Measurements from ENCODE around the gene ARAP3. TPM values are rescaled to one million over a fixed set of nuclear protein-coding genes. Genes with fewer than 3 reads are reported as not detected.

The ARAP3 gene
- total RNA-seq, 1 donor from 2014 or later, result 239 TPM

- DNase-seq (ENCODE audit: low spot score), result peak; percentile 99
- H3K27me3 Mint-ChIP-seq (ENCODE audit: unreplicated experiment), result peaks cover 1% of the 10 kb centered on the region
These were observed 63.1 kb downstream of the ARAP3 start, which contains the start of gene DIAPH1 for GRCh38 chr5:141618804-141619554. TSS of gene DIAPH1 (minus strand) at chr5:141619000. CDS start at chr5:141618914, 86 bp downstream.

GRCh38 chr5:141618030-141618803, 63.8 kb downstream of the ARAP3 start:
- peak; percentile 27 for DNase-seq (ENCODE audit: low spot score)
- TF ChIP-seq CTCF (IDR thresholded peaks at IDR 0.05; ENCODE audit: unreplicated experiment), result no peak
- Mint-ChIP-seq H3K9me3 (ENCODE audit: unreplicated experiment) (no peaks in the 10 kb centered on the region), H3K4me1 (ENCODE audit: unreplicated experiment) (peaks cover 52% of the 10 kb centered on the region), H3K27ac (ENCODE audit: unreplicated experiment) (peak overlapping the region; percentile 96), H3K27me3 (ENCODE audit: unreplicated experiment) (peaks cover 1% of the 10 kb centered on the region), H3K4me3 (ENCODE audit: unreplicated experiment) (peak overlapping the region; percentile 97), H3K36me3 (ENCODE audit: low read depth, unreplicated experiment) (peaks cover 15% of the 10 kb centered on the region)

More at GRCh38 chr5:141618804-141619554, 63.1 kb downstream of the ARAP3 start, which contains the start of gene DIAPH1:
- Mint-ChIP-seq H3K4me1 (ENCODE audit: unreplicated experiment) (peaks cover 50% of the 10 kb centered on the region), H3K27ac (ENCODE audit: unreplicated experiment) (peak within 1 kb of the TSS; percentile 96), H3K9me3 (ENCODE audit: unreplicated experiment) (no peaks in the 10 kb centered on the region), H3K4me3 (ENCODE audit: unreplicated experiment) (peak within 1 kb of the TSS; percentile 97), H3K36me3 (ENCODE audit: low read depth, unreplicated experiment) (peaks cover 18% of the 10 kb centered on the region)
- TF ChIP-seq CTCF (IDR thresholded peaks at IDR 0.05; ENCODE audit: unreplicated experiment), result peak; percentile 98

GRCh38 chr5:141617682-141618029, 64.4 kb downstream of the ARAP3 start:
- Mint-ChIP-seq H3K9me3 (ENCODE audit: unreplicated experiment) (no peaks in the 10 kb centered on the region), H3K4me1 (ENCODE audit: unreplicated experiment) (peaks cover 54% of the 10 kb centered on the region), H3K4me3 (ENCODE audit: unreplicated experiment) (peak overlapping the region; percentile 97), H3K27ac (ENCODE audit: unreplicated experiment) (peak overlapping the region; percentile 96), H3K27me3 (ENCODE audit: unreplicated experiment) (peaks cover 1% of the 10 kb centered on the region), H3K36me3 (ENCODE audit: low read depth, unreplicated experiment) (peaks cover 12% of the 10 kb centered on the region)
- no peak for DNase-seq (ENCODE audit: low spot score)
- TF ChIP-seq CTCF (IDR thresholded peaks at IDR 0.05; ENCODE audit: unreplicated experiment), result no peak

GRCh38 chr5:141617128-141617527, 64.9 kb downstream of the ARAP3 start:
- H3K9me3 Mint-ChIP-seq (ENCODE audit: unreplicated experiment), result no peaks in the 10 kb centered on the region
- no peak for TF ChIP-seq CTCF (IDR thresholded peaks at IDR 0.05; ENCODE audit: unreplicated experiment)
- H3K27ac Mint-ChIP-seq (ENCODE audit: unreplicated experiment), result peak overlapping the region; percentile 96
- peaks cover 1% of the 10 kb centered on the region for H3K27me3 Mint-ChIP-seq (ENCODE audit: unreplicated experiment)
- H3K36me3 Mint-ChIP-seq (ENCODE audit: low read depth, unreplicated experiment), result peaks cover 12% of the 10 kb centered on the region
- H3K4me3 Mint-ChIP-seq (ENCODE audit: unreplicated experiment), result peak overlapping the region; percentile 97
- H3K4me1 Mint-ChIP-seq (ENCODE audit: unreplicated experiment), result peaks cover 56% of the 10 kb centered on the region
- no peak for DNase-seq (ENCODE audit: low spot score)

Measured in endothelial cell (in vitro differentiated cells).